Stimulated activated CD8-positive, alpha-beta memory T cell treated with anti-CD3 and anti-CD28 coated beads, Interleukin-15, amount 100 ng/mL, for 24 hours (primary cell): ENCODE results near the gene TAC4.
"Not testable (repeated sequence)": the region's sequence is repeated elsewhere in the genome, so short reads cannot be mapped to it uniquely, and the experiment has no call there.

ENCODE experiments used
- DNase-seq: peaks from one replicate; pipeline ENCODE4 v3.0.0-alpha.2; 2020; ENCODE audit warnings: low read depth

TAC4 gene

DNA sequence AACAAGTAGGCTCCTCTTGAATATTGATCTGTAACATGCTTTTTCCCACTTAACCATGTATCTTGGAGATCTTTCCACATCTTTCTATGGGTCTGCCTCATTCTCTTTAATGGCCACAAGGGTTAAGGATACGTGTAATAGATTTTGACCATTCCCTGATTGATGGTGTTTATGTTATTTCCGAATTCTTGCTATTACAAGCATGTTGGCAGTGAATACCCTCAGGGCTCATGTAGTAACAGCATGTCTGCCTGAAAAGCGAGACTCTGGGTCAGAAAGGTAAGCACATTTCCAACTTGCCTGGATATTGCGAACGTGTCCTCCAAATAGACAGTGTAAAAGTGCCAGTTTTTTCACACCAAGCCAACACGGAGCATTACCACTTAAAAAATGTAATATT lies 5.0 kb downstream of the TAC4 start:
- DNase-seq: no peak

DNA sequence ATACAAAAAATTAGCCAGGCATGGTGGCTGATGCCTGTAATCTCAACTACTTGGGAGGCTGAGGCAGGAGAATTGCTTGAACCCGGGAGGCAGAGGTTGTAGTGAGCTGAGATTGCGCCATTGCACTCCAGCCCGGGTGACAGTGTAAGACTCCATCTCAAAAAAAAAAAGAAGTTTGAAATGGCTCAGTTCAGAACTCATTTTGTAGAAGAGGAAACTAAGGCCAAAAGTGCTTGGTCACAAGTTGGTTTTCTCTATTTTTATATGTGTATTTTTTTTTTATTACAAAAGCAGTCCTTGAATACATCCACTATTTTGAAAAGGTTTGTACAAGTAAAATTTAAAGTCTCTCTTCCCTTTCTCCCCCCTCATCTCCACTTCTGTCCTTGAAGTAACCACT lies 5.5 kb downstream of the TAC4 start:
- DNase-seq: no peak

DNA sequence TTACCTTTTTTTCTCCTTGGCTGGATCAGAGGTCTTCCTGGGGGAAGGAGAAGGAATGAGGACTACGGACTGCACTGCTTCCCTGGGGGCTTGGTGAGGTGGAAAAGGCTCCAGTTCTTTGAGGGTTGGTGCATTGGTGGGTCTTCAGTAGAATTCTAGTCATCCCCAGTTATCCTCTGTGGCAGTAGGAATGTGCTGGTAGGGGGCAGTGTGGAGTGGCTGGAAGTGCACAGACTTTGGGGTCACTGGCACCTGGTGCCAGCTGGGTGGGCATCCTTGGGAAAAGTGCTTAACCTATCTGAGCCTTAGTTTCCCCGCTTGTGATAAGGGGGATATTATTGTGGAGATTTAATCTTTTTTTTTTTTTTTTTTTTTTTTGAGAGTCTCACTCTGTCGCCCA lies 6.3 kb downstream of the TAC4 start:
- DNase-seq: no peak

DNA sequence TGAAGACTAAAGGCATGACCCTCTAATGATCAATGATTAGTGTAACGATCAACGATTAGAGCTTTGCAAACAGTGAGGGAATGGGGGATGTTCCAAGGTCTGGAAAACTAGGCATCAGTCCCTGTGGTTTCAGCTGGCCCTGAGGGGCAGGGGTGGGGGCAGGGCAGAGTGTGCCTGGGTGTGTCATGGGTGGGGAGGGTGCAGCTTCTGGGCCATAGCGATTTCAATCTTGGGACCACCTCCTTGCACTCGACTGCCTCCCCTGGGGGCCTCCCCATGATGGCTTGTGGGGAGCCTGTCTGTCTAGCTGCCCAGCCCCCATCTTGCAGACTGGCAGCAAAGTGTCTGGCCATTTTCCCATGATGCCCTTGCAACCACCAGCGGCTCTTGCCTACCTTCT lies 8.4 kb downstream of the TAC4 start:
- no peak for DNase-seq

DNA sequence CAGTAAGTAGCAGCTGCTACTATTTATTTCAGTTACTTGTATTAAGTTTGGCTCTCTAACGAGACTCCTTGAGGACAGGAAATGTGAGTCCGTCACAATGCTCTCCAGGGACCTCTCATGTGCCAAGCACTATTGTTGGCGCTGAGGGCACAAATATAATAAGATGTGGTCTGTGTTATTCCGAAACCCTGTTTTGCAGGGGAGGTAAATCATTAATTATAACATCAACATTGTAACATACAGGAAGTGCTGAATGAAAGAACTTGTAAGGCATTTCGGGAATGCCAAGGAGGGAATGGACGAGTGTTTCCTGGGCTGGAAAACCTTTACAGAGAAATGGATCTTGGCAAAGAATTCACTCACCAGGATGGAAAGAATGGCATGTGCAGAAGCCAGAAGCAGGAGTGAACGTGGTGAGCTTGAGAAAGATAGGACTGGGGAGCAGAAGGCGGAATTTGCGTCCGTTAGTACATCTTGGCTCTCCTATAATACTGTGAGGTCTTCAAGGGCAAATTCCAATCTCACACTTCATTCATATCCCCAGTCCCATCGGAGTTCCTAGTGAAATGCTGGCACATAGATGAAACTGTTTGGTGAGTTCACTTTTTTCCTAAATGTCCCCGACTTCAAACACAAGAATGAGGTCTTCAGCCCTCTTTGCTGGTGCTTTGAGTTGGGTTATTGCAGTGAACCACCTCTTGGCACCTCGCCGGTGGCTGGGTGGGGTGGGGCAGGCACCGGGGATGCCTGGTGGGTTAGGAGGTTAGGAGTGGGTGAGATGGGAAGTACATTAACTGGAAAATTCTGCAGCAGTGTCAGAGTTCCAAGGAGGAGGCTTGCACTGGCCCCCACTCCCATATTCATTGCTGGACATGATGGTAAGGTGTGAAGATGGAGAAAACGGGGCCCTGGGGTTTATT lies 11.5 kb downstream of the TAC4 start:
- no peak for DNase-seq

DNA sequence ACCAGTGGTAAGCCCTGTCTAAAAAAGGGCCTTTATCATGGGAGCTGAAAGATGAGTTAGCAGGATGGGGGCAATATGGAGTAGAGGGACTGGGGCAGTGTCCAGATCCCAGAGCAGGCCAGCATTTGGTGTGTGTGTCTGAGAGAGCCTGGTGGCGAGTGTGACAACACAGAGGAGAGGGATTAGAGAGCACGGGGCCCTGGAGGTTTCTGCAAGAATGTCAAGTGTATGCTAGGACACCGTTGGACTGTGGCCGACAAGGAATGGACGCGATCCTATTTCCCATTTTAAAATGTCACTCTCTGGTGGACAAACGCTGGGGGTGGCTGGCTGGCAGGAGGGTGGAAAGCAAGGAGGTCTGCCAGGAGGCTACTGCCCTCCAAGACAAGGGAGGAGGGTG lies 12.4 kb downstream of the TAC4 start:
- DNase-seq: no peak

DNA sequence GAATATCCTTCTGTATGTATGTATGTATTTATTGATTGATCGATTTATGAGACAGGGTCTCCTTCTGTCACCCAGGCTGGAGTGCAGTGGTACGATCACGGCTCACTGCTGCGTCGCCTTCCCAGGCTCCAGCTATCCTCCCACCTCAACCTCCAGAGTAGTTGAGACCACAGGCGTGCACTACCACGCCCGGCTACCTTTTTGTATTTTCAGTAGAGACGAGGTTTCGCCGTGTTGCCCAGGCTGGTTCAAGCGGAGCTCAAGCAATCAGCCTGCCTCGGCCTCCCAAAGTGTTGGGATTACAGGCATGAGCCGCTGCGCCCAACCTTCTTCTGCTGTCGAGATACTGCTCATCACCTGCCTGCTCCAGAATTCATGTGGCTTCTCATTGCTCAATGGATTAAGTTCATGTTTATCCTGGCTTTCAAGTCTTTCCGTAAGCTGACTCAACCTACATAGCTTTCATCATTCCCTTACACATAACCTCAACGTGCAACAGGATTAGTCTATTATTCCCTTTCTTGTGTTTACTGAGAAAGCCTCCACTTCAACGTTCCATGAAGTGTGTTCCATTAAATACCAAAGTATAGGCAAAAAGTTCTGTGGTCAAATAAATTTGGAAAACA lies 13.6 kb downstream of the TAC4 start:
- DNase-seq: no peak

DNA sequence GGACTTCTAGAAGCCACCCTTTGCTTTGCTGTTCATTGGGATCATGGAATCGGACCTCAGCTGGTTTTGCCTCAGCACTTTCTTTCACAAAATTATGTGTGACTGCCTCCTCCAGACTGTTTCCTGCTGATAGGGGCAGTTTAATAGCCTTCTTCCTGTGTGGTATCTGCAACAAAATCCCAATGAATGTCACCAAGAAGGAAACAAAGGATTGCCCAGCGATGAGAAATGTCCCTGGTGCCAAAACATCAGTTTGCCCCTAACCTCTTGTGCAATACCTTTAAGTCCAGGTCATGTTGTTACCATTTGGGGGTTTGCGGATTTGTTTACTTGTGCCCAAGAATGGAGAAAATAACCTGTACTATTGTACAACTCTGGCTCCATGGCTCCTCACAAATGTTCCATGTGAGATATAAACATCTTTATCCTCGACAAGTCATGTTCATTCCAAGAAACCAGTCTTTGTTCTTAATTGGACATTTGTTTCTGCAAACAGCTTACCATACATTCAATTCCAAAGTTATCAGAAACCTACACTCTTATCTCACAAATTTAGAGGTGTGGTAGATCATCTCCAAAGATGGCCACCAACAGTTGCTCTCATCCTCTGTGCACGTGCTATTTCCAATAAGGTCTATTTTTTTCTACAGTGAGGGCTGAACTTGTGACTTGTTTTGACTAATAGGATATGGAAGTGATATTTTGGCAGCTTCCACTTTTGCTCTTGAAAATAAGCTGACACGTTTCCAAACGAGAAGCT lies 14.8 kb downstream of the TAC4 start:
- DNase-seq: no peak

DNA sequence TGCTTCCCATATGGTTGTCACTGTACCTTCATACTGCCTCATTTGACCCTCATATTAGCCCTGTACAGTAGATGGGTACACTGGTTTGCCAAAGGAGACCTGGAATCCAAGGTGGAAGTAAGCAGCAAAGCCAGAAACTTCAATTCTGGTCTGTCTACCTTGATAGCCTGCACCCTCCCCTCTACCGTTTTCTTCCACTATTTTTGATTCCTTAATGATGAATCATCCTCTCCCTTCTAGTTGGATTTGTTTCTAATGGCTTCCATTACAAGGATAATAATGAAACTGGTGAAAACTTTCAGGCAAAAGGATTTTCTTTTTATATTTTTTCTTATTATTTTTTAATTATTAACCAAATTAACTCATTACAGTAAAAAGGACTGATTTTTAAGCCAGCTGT lies 17.3 kb downstream of the TAC4 start:
- no peak for DNase-seq

DNA sequence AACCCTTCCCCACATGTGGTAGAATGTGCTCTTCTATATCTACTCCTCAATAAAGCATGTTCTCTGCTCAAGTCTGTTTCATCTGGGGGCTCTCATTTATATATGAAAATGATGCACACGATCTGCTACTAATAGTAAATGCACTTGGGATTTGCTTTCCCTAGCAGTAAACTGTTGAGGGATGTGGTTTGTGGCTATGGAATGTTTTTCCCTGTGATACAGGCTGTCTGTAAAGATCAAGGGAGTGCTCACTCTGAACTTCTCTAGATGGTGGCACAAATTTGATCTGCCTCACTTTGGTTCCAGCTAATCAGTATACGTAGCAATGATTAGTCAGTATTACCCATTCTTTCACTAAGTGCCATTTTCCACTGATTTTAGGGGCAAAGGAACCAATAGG lies 18.8 kb downstream of the TAC4 start:
- DNase-seq: no peak

DNA sequence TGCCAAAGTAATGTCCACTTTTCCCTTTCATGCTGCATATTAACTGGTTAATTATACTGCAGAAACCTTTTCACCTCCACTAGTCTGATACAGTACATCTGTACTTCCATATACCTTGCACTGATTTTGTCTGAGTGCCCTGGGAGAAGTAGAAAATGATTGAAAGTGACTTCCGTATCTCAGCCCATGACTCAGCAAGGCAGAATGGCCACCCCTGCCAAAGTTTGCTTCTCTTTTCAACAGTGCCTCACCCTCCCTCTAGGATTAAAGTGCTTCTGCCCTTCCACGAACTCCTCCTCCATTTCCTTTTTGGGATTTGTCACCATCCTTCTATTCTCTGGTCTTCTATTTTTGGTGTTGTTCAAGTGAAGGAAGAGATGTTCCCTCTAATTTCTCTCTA lies 19.5 kb downstream of the TAC4 start:
- not testable (repeated sequence) for DNase-seq

DNA sequence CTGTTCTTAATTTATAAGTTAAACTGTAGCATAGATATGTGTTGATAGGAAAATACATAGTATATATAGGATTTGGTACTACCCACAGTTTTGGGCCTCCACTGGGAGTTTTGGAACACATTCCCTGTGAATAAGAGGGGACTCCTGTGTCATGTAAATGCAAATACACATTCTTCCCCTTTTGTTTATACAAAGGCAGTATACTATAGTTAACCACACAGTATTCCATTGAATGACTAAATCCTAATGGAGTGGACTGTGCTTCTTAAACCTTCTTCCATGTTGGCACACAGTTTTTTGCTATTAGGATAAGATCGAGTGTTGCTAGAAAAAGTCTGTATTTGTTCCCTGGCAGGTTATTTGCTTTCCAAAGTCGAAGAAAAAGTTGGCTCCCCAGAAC lies 22.2 kb downstream of the TAC4 start:
- no peak for DNase-seq

DNA sequence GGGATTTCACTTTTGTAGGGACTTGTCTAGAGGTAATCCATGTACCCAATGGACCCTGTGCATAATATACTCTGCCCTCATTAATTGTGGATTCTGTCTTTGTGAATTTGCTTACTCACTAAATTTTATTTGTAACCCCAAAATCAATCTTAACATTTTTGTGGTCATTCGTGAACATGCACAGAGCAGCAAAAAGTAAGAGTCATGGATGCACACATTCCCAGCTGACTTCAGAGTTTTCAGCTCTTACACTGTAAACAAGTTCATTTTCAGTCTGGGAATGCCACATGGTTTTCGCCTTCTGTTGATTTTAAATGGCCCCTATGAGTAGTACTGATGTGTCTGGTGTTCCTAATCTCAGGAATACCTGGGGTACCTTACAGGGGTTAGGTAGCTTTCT lies 24.3 kb downstream of the TAC4 start:
- DNase-seq: no peak

DNA sequence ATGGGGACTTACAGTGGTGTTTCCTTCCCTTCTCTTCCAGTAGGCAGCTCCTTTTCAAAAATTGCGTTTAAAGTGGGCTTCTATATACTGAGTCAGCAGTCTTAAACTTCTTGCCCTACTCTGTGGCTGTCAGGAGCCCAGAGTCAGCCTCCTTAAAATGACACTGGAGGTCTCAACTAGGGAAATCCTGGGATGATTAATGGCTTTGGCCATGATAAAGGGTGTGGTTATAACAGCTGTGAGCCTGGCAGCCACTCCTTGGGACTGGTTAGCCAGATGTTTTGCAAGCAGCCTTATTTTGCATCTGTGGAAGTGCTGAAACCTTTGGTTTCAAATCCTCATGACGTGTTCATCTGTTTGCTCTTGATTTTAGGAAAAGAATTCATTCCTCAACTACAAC lies 25.0 kb downstream of the TAC4 start:
- no peak for DNase-seq

DNA sequence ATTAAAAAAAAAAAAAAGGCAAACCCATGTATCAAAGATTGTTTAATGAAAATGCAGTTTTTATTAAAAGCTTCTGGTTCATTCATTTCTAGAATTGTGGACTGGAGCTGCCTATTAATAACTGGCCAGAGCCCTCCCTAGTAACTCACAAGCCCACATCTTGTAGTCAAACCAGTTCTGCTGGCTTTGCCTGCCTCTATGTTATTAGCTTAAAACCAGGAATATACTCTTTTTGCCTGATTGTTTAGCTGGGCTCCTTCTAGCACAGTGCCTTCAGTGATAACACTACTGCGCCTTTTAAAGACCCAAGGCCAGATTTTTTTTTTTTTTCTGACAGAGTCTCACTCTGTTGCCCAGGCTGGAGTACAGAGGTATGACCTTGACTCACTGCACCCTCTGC lies 26.0 kb downstream of the TAC4 start:
- no peak for DNase-seq

DNA sequence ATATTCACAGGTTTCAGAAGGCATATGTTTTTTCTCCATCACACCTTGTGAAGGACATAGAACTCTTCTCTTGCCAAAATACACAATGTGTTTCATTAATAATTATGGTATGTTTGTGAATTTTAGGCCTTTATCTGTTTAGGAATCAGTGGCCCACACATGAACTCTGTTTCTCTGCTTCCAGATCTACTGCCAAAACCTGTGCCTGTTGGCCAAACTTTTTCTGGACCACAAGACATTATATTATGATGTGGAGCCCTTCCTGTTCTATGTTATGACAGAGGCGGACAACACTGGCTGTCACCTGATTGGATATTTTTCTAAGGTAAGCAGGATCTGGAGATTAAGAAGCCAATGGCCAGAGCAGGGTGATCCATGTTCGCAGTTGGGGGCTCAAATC lies 26.4 kb downstream of the TAC4 start:
- no peak for DNase-seq

DNA sequence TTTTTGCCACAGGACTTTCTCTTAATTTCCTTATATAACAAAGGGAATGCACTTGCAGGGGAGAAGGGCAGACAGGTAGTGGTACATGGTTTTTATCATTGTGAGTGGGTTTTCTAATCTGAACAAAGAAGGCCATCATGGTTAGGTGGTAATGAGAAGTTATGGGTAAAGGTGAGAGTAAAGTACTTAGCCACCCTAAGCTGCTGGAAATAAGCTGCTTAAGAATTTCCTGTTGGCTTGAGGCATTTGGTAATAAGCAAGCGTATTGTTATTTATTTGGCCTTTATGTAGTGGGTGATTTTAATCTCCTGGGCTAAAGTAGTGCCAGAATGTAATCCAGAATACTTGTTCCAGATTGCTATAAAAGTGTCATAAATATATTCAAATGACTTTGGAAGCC lies 27.1 kb downstream of the TAC4 start:
- no peak for DNase-seq

DNA sequence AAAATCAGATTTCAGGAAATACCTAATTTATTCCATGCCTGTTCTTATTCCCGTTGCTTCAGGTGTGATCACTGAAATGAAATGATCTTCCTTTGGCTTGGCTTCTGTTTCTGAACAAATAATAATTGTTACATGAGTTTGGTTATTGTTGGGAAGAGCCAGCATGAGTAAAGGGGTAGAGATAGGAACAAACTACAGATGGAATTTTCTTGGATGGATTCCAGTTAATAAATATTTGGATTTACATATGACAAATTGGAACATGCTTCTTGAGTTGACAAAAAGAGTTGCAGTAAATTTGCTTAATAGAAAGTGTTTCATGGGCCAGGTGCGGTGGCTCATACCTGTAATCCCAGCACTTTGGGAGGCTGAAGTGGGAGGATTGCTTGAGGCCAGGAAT lies 28.2 kb downstream of the TAC4 start:
- DNase-seq: no peak

DNA sequence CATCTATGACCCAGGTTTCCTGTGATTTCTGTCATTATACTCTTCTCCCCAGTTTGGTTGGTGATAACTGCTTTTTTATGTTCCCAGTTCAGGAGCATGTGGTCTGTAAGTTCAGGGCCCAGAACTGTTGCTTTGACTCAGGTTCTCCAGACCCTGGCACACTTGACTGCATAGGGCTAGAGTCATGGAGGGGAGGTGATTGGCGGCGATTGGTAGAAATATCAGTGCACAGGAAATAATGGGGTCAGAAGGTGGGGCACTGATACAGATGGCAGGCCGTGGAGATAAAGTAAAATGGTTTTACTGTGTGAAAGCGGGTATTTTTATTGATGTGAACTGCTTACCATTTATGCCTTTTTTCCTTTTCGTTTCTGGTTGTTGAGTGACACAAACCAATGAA lies 28.7 kb downstream of the TAC4 start:
- no peak for DNase-seq

DNA sequence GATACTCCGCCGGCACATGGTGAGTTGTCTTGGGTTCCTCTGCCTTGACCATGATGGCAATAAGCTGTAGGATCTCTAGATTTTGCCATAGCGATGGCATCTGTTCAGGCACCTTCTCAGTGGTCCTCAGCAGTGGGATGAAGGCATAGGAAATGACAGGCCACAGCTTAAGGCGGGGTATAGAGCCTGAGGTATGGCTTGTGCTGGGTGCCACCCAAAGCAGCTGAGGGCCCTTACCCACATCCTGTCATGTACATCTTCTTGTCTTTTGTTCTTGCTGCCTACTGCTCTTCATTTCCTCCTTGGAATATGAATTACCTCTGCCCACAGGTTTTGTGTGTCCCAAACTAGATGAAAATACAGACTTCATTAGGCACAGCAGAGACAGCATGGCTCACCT lies 29.9 kb downstream of the TAC4 start:
- DNase-seq: no peak

DNA sequence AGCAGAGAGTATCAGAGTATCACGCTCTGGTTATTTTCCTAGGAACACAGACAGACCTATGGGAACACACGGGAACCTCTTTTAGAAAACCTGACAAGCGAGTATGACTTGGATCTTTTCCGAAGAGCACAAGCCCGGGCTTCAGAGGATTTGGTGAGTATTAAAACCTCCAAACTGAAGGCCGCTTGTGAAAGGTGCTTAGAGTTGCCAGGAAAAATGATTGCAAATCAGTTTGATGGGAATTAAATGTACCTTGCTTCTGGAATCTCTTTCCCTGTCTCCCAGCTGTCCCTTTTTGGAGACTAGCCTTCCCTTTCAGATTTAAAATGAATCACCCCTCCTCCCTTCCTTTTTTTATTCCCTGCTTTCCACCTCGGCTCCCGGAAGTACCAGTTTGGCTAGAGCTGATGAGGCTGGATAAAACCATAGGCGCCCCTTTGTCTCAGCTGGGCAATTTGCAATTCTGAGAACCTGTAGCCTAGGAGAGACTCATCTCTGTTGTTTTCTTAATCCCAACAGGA lies 32.0 kb downstream of the TAC4 start:
- no peak for DNase-seq

DNA sequence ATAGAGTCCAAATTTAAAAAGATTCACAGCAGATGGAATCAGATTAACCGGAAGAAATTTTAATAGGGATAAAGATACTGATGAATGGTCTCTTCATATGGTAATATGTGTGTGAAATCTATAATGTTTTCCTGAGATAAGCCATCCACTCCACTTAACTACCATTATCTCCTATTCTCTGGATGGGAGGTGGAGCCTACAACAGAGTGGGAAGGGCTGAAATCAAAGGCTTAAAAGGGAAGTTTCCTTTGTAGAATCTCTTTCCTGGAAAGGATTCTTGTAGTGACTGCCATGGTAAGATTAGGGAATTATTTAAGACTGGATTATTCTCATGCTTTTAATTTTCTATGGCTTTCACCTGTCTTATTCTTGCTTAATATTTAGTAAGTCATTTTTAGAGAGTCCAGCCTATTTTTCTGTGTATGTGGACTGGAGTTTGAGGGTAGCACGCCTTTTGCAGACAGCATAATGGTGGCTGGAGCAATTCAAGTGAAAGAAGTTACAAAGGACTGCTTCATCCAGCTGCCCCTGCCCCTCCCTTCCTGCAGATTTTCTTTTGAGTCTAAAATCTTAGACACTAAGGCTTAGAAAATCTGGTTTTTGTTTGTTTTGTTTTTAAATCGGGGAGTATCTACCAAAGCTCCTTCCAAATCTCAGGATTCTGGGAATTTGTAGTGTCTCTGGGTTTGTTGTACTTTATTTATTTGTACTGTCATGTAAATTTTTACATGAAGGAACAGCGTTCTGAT lies 32.9 kb downstream of the TAC4 start:
- no peak for DNase-seq
